ENCODE results near the gene CEP55. TPM values are rescaled to one million over a fixed set of nuclear protein-coding genes. Genes with fewer than 3 reads are reported as not detected.

CEP55 gene
- total and polyA plus RNA-seq, 4 donors: 0.43 to 2.8 (median 0.99) TPM

GRCh38 chr10:93554316-93554663 lies 57.9 kb downstream of the CEP55 start:
- Histone ChIP-seq H3K9me3 (ENCODE audit: control insufficient read depth, low read length) (no peaks in the 10 kb centered on the region), H3K27me3 (ENCODE audit: control insufficient read depth in 1 of 2, insufficient read depth in 2 of 2, low read length in 1 of 2) (no peaks in the 10 kb centered on the region), H3K36me3 (ENCODE audit: control insufficient read depth in 1 of 2, insufficient read depth in 2 of 2, low read length in 1 of 2) (no peaks in the 10 kb centered on the region), H3K4me3 (ENCODE audit: low read length in 2 of 2) (no peak overlapping the region), H3K27ac (ENCODE audit: low read depth in 1 of 2, low read length in 2 of 2) (no peak overlapping the region), H3K4me1 (ENCODE audit: control insufficient read depth in 1 of 2, insufficient read depth in 2 of 2, low read length in 2 of 2) (no peaks in the 10 kb centered on the region)
- WGBS, 2 donors: 73 to 83% methylated on average over 1 of the region's 1 CpG
- intact Hi-C loops (cut with DNase I): loop anchor here (2.0 to 5.0 kb wide), 3 partner anchors 127 to 263 kb away; no protein-coding TSS in a partner anchor
- DNase-seq: no peak
- ATAC-seq (ENCODE audit: low FRiP score): no peak

GRCh38 chr10:93554760-93555432 lies 58.5 kb downstream of the CEP55 start:
- ATAC-seq (ENCODE audit: low FRiP score) (peak; percentile 84), DNase-seq (peak; percentile 88 to 93)
- WGBS, 2 donors: 53 to 55% methylated on average over 14 of the region's 14 CpGs
- intact Hi-C loops (cut with DNase I): loop anchor here (2.0 to 5.0 kb wide), 3 partner anchors 126 to 262 kb away; no protein-coding TSS in a partner anchor
- H3K36me3 ChIP-seq (ENCODE audit: control insufficient read depth in 1 of 2, insufficient read depth in 2 of 2, low read length in 1 of 2): no peaks in the 10 kb centered on the region
- H3K9me3 ChIP-seq (ENCODE audit: control insufficient read depth, low read length): no peaks in the 10 kb centered on the region
- H3K4me1 ChIP-seq (ENCODE audit: control insufficient read depth in 1 of 2, insufficient read depth in 2 of 2, low read length in 2 of 2): no peaks in the 10 kb centered on the region
- H3K27ac ChIP-seq (ENCODE audit: low read depth in 1 of 2, low read length in 2 of 2): no peak overlapping the region
- no peak overlapping the region for H3K4me3 ChIP-seq (ENCODE audit: low read length in 2 of 2)
- no peaks in the 10 kb centered on the region for H3K27me3 ChIP-seq (ENCODE audit: control insufficient read depth in 1 of 2, insufficient read depth in 2 of 2, low read length in 1 of 2)

GRCh38 chr10:93559490-93559889 lies 63.1 kb downstream of the CEP55 start:
- no peaks in the 10 kb centered on the region for H3K27me3 ChIP-seq (ENCODE audit: control insufficient read depth in 1 of 2, insufficient read depth in 2 of 2, low read length in 1 of 2)
- intact Hi-C loops (cut with DNase I): no loop called here
- H3K4me3 ChIP-seq (ENCODE audit: low read length in 2 of 2): no peak overlapping the region
- no peak for DNase-seq
- no peaks in the 10 kb centered on the region for H3K9me3 ChIP-seq (ENCODE audit: control insufficient read depth, low read length)
- ATAC-seq (ENCODE audit: low FRiP score): no peak
- no peak overlapping the region for H3K27ac ChIP-seq (ENCODE audit: low read depth in 1 of 2, low read length in 2 of 2)
- H3K4me1 ChIP-seq (ENCODE audit: control insufficient read depth in 1 of 2, insufficient read depth in 2 of 2, low read length in 2 of 2): no peaks in the 10 kb centered on the region
- no peaks in the 10 kb centered on the region for H3K36me3 ChIP-seq (ENCODE audit: control insufficient read depth in 1 of 2, insufficient read depth in 2 of 2, low read length in 1 of 2)
- WGBS, 2 donors: 94 to 95% methylated on average over 9 of the region's 9 CpGs

GRCh38 chr10:93560541-93560940 lies 64.1 kb downstream of the CEP55 start:
- 88 to 97% methylated on average over 6 of the region's 6 CpGs for WGBS, 2 donors
- intact Hi-C loops (cut with DNase I): no loop called here
- no peak for DNase-seq
- Histone ChIP-seq H3K27me3 (ENCODE audit: control insufficient read depth in 1 of 2, insufficient read depth in 2 of 2, low read length in 1 of 2) (no peaks in the 10 kb centered on the region), H3K9me3 (ENCODE audit: control insufficient read depth, low read length) (no peaks in the 10 kb centered on the region), H3K4me3 (ENCODE audit: low read length in 2 of 2) (no peak overlapping the region), H3K4me1 (ENCODE audit: control insufficient read depth in 1 of 2, insufficient read depth in 2 of 2, low read length in 2 of 2) (no peaks in the 10 kb centered on the region), H3K36me3 (ENCODE audit: control insufficient read depth in 1 of 2, insufficient read depth in 2 of 2, low read length in 1 of 2) (no peaks in the 10 kb centered on the region), H3K27ac (ENCODE audit: low read depth in 1 of 2, low read length in 2 of 2) (no peak overlapping the region)
- ATAC-seq (ENCODE audit: low FRiP score): peak; percentile 15

- DNase-seq (no peak), ATAC-seq (ENCODE audit: low FRiP score) (no peak)
- H3K36me3 ChIP-seq (ENCODE audit: control insufficient read depth in 1 of 2, insufficient read depth in 2 of 2, low read length in 1 of 2): no peaks in the 10 kb centered on the region
- intact Hi-C loops (cut with DNase I): no loop called here
- H3K9me3 ChIP-seq (ENCODE audit: control insufficient read depth, low read length): no peaks in the 10 kb centered on the region
- 90 to 91% methylated on average over 3 of the region's 3 CpGs for WGBS, 2 donors
- no peak overlapping the region for H3K27ac ChIP-seq (ENCODE audit: low read depth in 1 of 2, low read length in 2 of 2)
- H3K4me1 ChIP-seq (ENCODE audit: control insufficient read depth in 1 of 2, insufficient read depth in 2 of 2, low read length in 2 of 2): no peaks in the 10 kb centered on the region
- no peak overlapping the region for H3K4me3 ChIP-seq (ENCODE audit: low read length in 2 of 2)
- no peaks in the 10 kb centered on the region for H3K27me3 ChIP-seq (ENCODE audit: control insufficient read depth in 1 of 2, insufficient read depth in 2 of 2, low read length in 1 of 2)
Observed at GRCh38 chr10:93565446-93565845, 69.0 kb downstream of the CEP55 start.

- WGBS, 2 donors: 0 to 1% methylated on average over 74 to 85 of the region's 85 CpGs
- Histone ChIP-seq H3K4me1 (ENCODE audit: control insufficient read depth in 1 of 2, insufficient read depth in 2 of 2, low read length in 2 of 2) (no peaks in the 10 kb centered on the region), H3K4me3 (ENCODE audit: low read length in 2 of 2) (peak within 1 kb of the TSS in 1 of 2 donors; percentile 5), H3K36me3 (ENCODE audit: control insufficient read depth in 1 of 2, insufficient read depth in 2 of 2, low read length in 1 of 2) (no peaks in the 10 kb centered on the region), H3K27me3 (ENCODE audit: control insufficient read depth in 1 of 2, insufficient read depth in 2 of 2, low read length in 1 of 2) (no peaks in the 10 kb centered on the region), H3K27ac (ENCODE audit: low read depth in 1 of 2, low read length in 2 of 2) (no peak within 1 kb of the TSS), H3K9me3 (ENCODE audit: control insufficient read depth, low read length) (no peaks in the 10 kb centered on the region)
- DNase-seq (peak in 1 of 2 donors; percentile 76), ATAC-seq (ENCODE audit: low FRiP score) (peak; percentile 57)
- intact Hi-C loops (cut with DNase I): no loop called here
Observed at GRCh38 chr10:93566435-93567276, 70.2 kb downstream of the CEP55 start, which contains the start of gene FFAR4. Gene FFAR4 (plus strand): TSS chr10:93566665. CDS start chr10:93566721, 56 bp downstream.

- intact Hi-C loops (cut with DNase I): no loop called here
- Histone ChIP-seq H3K4me3 (ENCODE audit: low read length in 2 of 2) (no peak overlapping the region), H3K9me3 (ENCODE audit: control insufficient read depth, low read length) (no peaks in the 10 kb centered on the region)
Observed at GRCh38 chr10:93567277-93568104, 71.1 kb downstream of the CEP55 start.

GRCh38 chr10:93568105-93568390 lies 71.6 kb downstream of the CEP55 start:
- Histone ChIP-seq H3K27ac (ENCODE audit: low read depth in 1 of 2, low read length in 2 of 2) (no peak overlapping the region), H3K27me3 (ENCODE audit: control insufficient read depth in 1 of 2, insufficient read depth in 2 of 2, low read length in 1 of 2) (no peaks in the 10 kb centered on the region), H3K36me3 (ENCODE audit: control insufficient read depth in 1 of 2, insufficient read depth in 2 of 2, low read length in 1 of 2) (no peaks in the 10 kb centered on the region), H3K9me3 (ENCODE audit: control insufficient read depth, low read length) (no peaks in the 10 kb centered on the region), H3K4me1 (ENCODE audit: control insufficient read depth in 1 of 2, insufficient read depth in 2 of 2, low read length in 2 of 2) (no peaks in the 10 kb centered on the region), H3K4me3 (ENCODE audit: low read length in 2 of 2) (no peak overlapping the region)
- no peak for DNase-seq
- no peak for ATAC-seq (ENCODE audit: low FRiP score)
- 30% methylated on average over 21 of the region's 21 CpGs for WGBS, 2 donors
- intact Hi-C loops (cut with DNase I): no loop called here

More at GRCh38 chr10:93567277-93568104, 71.1 kb downstream of the CEP55 start:
- Histone ChIP-seq H3K36me3 (ENCODE audit: control insufficient read depth in 1 of 2, insufficient read depth in 2 of 2, low read length in 1 of 2) (no peaks in the 10 kb centered on the region), H3K27ac (ENCODE audit: low read depth in 1 of 2, low read length in 2 of 2) (no peak overlapping the region), H3K4me1 (ENCODE audit: control insufficient read depth in 1 of 2, insufficient read depth in 2 of 2, low read length in 2 of 2) (no peaks in the 10 kb centered on the region), H3K27me3 (ENCODE audit: control insufficient read depth in 1 of 2, insufficient read depth in 2 of 2, low read length in 1 of 2) (no peaks in the 10 kb centered on the region)
- WGBS, 2 donors: 13 to 16% methylated on average over 33 of the region's 33 CpGs
- DNase-seq (no peak), ATAC-seq (ENCODE audit: low FRiP score) (no peak)

All from aorta (tissue), 5 donors.